K562 (cell line): ENCODE measurements around the gene NDUFAF2. TPM values are rescaled to one million over a fixed set of nuclear protein-coding genes. Genes with fewer than 3 reads are reported as not detected.
"Not testable (repeated sequence)": the region's sequence is repeated elsewhere in the genome, so short reads cannot be mapped to it uniquely, and the experiment has no call there.

Source experiments
- ATAC-seq: fragments of 200-7000 bp; cut with Tn5 transposase; 3 replicates; pipeline ENCODE4 v1.9.1; 2020; ENCODE audit warnings: moderate library complexity
- BruUV-seq: library from RNA; stranded (reverse); fragments of 400-500 nt; replicated peaks from 2 replicates; lab custom pipeline; 2021; lab: Mats Ljungman, UMichigan
- CTCF ChIA-PET: fragments of 300-600 bp; formaldehyde crosslinking; extraction: SDS; loops from one replicate; lab custom pipeline; 2021; ENCODE audit warnings: low intra/inter-chr PET ratio; lab: Yijun Ruan, JAX
- POLR2A ChIA-PET: fragments of 300-600, 350-650 bp; sonication (Branson Sonifier 250); formaldehyde crosslinking; extraction: SDS; loops from one replicate; lab custom pipeline; 2021; ENCODE audit warnings: antibody characterized with exemption, inconsistent platforms; lab: Yijun Ruan, JAX
- DNase-seq, 4 experiments: peaks; one replicate each; pipeline versions ENCODE4 v3.0.0 to v3.0.0-alpha.2; 2011 to 2018; ENCODE audit warnings: low spot score in 3 of 4, mixed read lengths in 3 of 4; ENCODE audit errors: extremely low read depth in 1 of 4
- FAIRE-seq: peaks from 2 replicates; lab custom pipeline; 2011; peaks lifted over from hg19 to GRCh38; lab: Jason Lieb, UNC
- H2AFZ ChIP-seq: 2 replicates; pipeline ENCODE4 v1.6.0; 2011; ENCODE audit warnings: low read depth, low read length, control low read depth, inconsistent platforms
- H3K27ac ChIP-seq: fragments of 200-600 bp; 3 replicates; pipeline ENCODE4 v1.8.0; 2011; ENCODE audit warnings: low read depth, mild to moderate bottlenecking, control low read depth, inconsistent platforms, low read length, moderate library complexity, mixed read lengths; ENCODE audit errors: extremely low read depth
- H3K27me3 ChIP-seq, 2 experiments: fragments of 300-600 bp in 1 of 2; 2 replicates in 1 of 2; 3 replicates in 1 of 2; pipeline versions ENCODE4 v1.6.0 to v1.8.0; 2011; ENCODE audit warnings: inconsistent platforms in 2 of 2, low read length in 2 of 2, mild to moderate bottlenecking in 1 of 2, mixed read lengths in 1 of 2, moderate library complexity in 1 of 2; ENCODE audit not compliant: control insufficient read depth in 2 of 2, insufficient read depth in 2 of 2
- H3K36me3 ChIP-seq: fragments of 300-600 bp; 3 replicates; pipeline ENCODE4 v1.8.0; 2011; ENCODE audit warnings: mild to moderate bottlenecking, low read length, inconsistent platforms; ENCODE audit not compliant: control insufficient read depth, insufficient read depth
- H3K4me1 ChIP-seq, 2 experiments: fragments of 200-600 bp in 1 of 2; replicated peaks in 1 of 2; 2 replicates in 1 of 2; 3 replicates in 1 of 2; pipeline versions ENCODE4 v1.5.1 to v1.8.0; 2011; ENCODE audit warnings: inconsistent platforms in 2 of 2, low read length in 2 of 2, mild to moderate bottlenecking in 1 of 2, mixed read lengths in 1 of 2, moderate library complexity in 1 of 2; ENCODE audit not compliant: control insufficient read depth in 2 of 2, insufficient read depth in 2 of 2
- H3K4me2 ChIP-seq: 2 replicates; pipeline ENCODE4 v1.6.1; 2011; ENCODE audit warnings: low read length, control low read depth, inconsistent platforms, mixed read lengths; ENCODE audit not compliant: insufficient read depth
- H3K4me3 ChIP-seq: fragments of 200-600 bp; sonication (generic), shearing (Covaris generic); 2 replicates; pipeline ENCODE4 v1.5.1; 2016; ENCODE audit warnings: control low read depth, inconsistent platforms
- H3K79me2 ChIP-seq: fragments of 200-600 bp; 3 replicates; pipeline ENCODE4 v1.8.0; 2011; ENCODE audit warnings: low read length, inconsistent platforms; ENCODE audit not compliant: control insufficient read depth, insufficient read depth
- H3K9ac ChIP-seq, 2 experiments: 2 replicates each; pipeline versions ENCODE4 v1.6.0 to v1.6.1; 2011; ENCODE audit warnings: low read depth in 2 of 2, low read length in 2 of 2, control low read depth in 1 of 2, inconsistent platforms in 1 of 2, mild to moderate bottlenecking in 1 of 2, mixed read lengths in 1 of 2; ENCODE audit not compliant: insufficient read depth in 1 of 2
- H3K9me1 ChIP-seq: one replicate; pipeline ENCODE4 v1.6.0; 2011; ENCODE audit warnings: inconsistent platforms, mild to moderate bottlenecking, low read length, moderate library complexity; ENCODE audit not compliant: control insufficient read depth, insufficient read depth
- H3K9me3 ChIP-seq: replicated peaks from 2 replicates; pipeline ENCODE4 v1.5.1; 2011; ENCODE audit warnings: low read depth, low read length, inconsistent platforms; ENCODE audit not compliant: control insufficient read depth, insufficient read depth
- H4K20me1 ChIP-seq: replicated peaks from 2 replicates; pipeline ENCODE4 v1.6.1; 2011; ENCODE audit warnings: low read length, inconsistent platforms, mixed read lengths; ENCODE audit not compliant: control insufficient read depth, insufficient read depth
- ERF ChIP-seq: fragments of 450-650 bp; formaldehyde crosslinking; IDR thresholded peaks from 2 replicates; pipeline ENCODE4 v1.4.0; 2020; ENCODE audit warnings: mild to moderate bottlenecking, mixed read lengths
- FOXM1 ChIP-seq, 2 experiments: fragments of 450-650 bp in 1 of 2; sonication (generic) in 1 of 2; formaldehyde crosslinking in 1 of 2; IDR thresholded peaks; 2 replicates each; pipeline versions ENCODE4 v1.6.1 to v1.9.0; 2017 to 2022; ENCODE audit warnings: low read depth in 2 of 2, mild to moderate bottlenecking in 2 of 2, missing genetic modification reagents in 1 of 2, moderate library complexity in 1 of 2
- GATAD2A ChIP-seq: fragments of 450-650 bp; IDR thresholded peaks from 2 replicates; pipeline ENCODE4 v1.6.1; 2017
- JUNB ChIP-seq: fragments of 450-650 bp; formaldehyde crosslinking; conservative IDR thresholded peaks from 2 replicates; pipeline ENCODE4 v1.4.0; 2020; ENCODE audit warnings: mild to moderate bottlenecking
- KAT8 ChIP-seq: fragments of 450-650 bp; IDR thresholded peaks from 2 replicates; pipeline ENCODE4 v1.6.1; 2016; ENCODE audit warnings: low read depth, mild to moderate bottlenecking
- MEF2A ChIP-seq: IDR thresholded peaks from 2 replicates; pipeline ENCODE4 v1.6.1; 2011; ENCODE audit warnings: low read depth, mild to moderate bottlenecking, low read length, moderate library complexity; ENCODE audit not compliant: control insufficient read depth
- ZNF146 ChIP-seq: IDR thresholded peaks from one replicate; pipeline ENCODE4 v1.6.1; 2018; ENCODE audit warnings: missing compliant biosample characterization; ENCODE audit not compliant: unreplicated experiment
- ZNF212 ChIP-seq: fragments of 450-650 bp; formaldehyde crosslinking; IDR thresholded peaks from 2 replicates; pipeline ENCODE4 v1.4.0; 2020; ENCODE audit warnings: mild to moderate bottlenecking
- ZNF3 ChIP-seq: fragments of 250-450 bp; sonication (Bioruptor Pico); IDR thresholded peaks from 2 replicates; pipeline ENCODE4 v1.5.0; 2021; ENCODE audit warnings: mild to moderate bottlenecking, moderate library complexity
- ZNF584 ChIP-seq: fragments of 200-800 bp; sonication (Bioruptor generic); IDR thresholded peaks from 2 replicates; pipeline ENCODE4 v1.6.1; 2016; ENCODE audit warnings: low read depth, mild to moderate bottlenecking, missing genetic modification characterization, missing compliant biosample characterization
- WGBS: fragments of 100-300 bp; shearing (Covaris generic); methylation state at CpG from one replicate; pipeline ENCODE4 v1.1.6; 2016; ENCODE audit warnings: low coverage, mixed read lengths; ENCODE audit not compliant: insufficient coverage; ENCODE audit errors: missing lambda C conversion rate; 5-methylcytosine and 5-hydroxymethylcytosine counted together
- in situ Hi-C: fragments of 300-500 bp; cut with MboI; formaldehyde crosslinking; loops from 4 replicates; pipeline ENCODE4 v1.15.0; 2018; ENCODE audit warnings: inconsistent platforms, mixed read lengths
- intact Hi-C: fragments of 100-400 bp; cut with micrococcal nuclease; formaldehyde crosslinking; loops from 2 replicates; pipeline ENCODE4 v1.14.2; 2022
- polyA plus RNA-seq, 8 experiments: library from polyadenylated mRNA; depleted of rRNA in 4 of 8; stranded (reverse) in 5 of 8; unstranded in 3 of 8; fragments of >200 nt; fragmentation: Nextera tagmentation in 2 of 8; fragmentation: Illumina TruSeq in 1 of 8; extraction: Ambion mirVana in 2 of 8; extraction: Trizol in 1 of 8; gene quantifications; 2 replicates each; pipeline versions ENCODE4 v1.2.1 to v1.2.3, GENCODE V29; 2011 to 2014; ENCODE audit warnings: inconsistent platforms in 1 of 8, missing spikeins in 1 of 8
- total RNA-seq, 7 experiments: library from RNA; depleted of rRNA in 6 of 7; stranded (reverse); fragments of >200 nt in 6 of 7; fragmentation: Illumina TruSeq in 2 of 7; extraction: Trizol in 2 of 7; gene quantifications; 2 replicates each; pipeline versions ENCODE4 v1.2.1 to v1.2.3, GENCODE V29; 2011 to 2021; ENCODE audit warnings: low replicate concordance in 1 of 7

Gene NDUFAF2
- total and polyA plus RNA-seq, 9 of the 15 experiments (the other 6 are each of a cell fraction or from before 2014, with no cell fraction given) = 56.0 to 155 (median 95.9) TPM

GRCh38 chr5:61089351-61089750, 144.3 kb downstream of the NDUFAF2 start:
- Histone ChIP-seq H3K27me3 (no peaks in the 10 kb centered on the region), H3K4me2 (no peak overlapping the region), H3K9me3 (no peaks in the 10 kb centered on the region; the same call in 1 of the 2 replicates), H3K36me3 (no peaks in the 10 kb centered on the region), H4K20me1 (no peaks in the 10 kb centered on the region), H2AFZ (no peak overlapping the region), H3K27ac (no peak overlapping the region), H3K9ac (no peak overlapping the region), H3K9me1 (no peaks in the 10 kb centered on the region), H3K4me3 (no peak overlapping the region), H3K4me1 (peaks cover 3 to 9% of the 10 kb centered on the region in 2 experiments; a peak in 4 of 5 replicates), H3K79me2 (no peaks in the 10 kb centered on the region)
- DNase-seq (no peak), ATAC-seq (no peak), FAIRE-seq (no peak)
- no TSS peak for BruUV-seq
- CTCF ChIA-PET = no interaction called here
- 81% methylated on average over 2 of the region's 2 CpGs for WGBS
- in situ Hi-C loops (no loop called here), intact Hi-C loops (no loop called here)
- TF ChIP-seq FOXM1 (IDR thresholded peaks at IDR 0.05; ENCODE audit: low read depth) (no peak), FOXM1 (CRISPR knock-in tag; IDR thresholded peaks at IDR 0.05; ENCODE audit: low read depth) (no peak), ZNF212 (CRISPR knock-in tag) (no peak), JUNB (CRISPR knock-in tag) (no peak), KAT8 (no peak), ZNF3 (CRISPR knock-in tag) (no peak), MEF2A (no peak), ZNF146 (CRISPR knock-in tag) (no peak), GATAD2A (no peak), ERF (CRISPR knock-in tag) (no peak), ZNF584 (CRISPR knock-in tag) (no peak)
- POLR2A ChIA-PET = no interaction called here

GRCh38 chr5:61093046-61093771, 148.2 kb downstream of the NDUFAF2 start:
- H3K27me3 ChIP-seq, FAIRE-seq, POLR2A ChIA-PET: not testable (repeated sequence)

More at GRCh38 chr5:61093046-61093771, 148.2 kb downstream of the NDUFAF2 start:
- H3K79me2 ChIP-seq, BruUV-seq, H3K4me1 ChIP-seq, H3K9me1 ChIP-seq, H3K9ac ChIP-seq, intact Hi-C loops, in situ Hi-C loops, H3K36me3 ChIP-seq, CTCF ChIA-PET, H3K4me3 ChIP-seq, H3K9me3 ChIP-seq, H3K27ac ChIP-seq, H4K20me1 ChIP-seq, H3K4me2 ChIP-seq, H2AFZ ChIP-seq, DNase-seq, ATAC-seq: not testable (repeated sequence)
- WGBS = 74% methylated on average over 5 of the region's 5 CpGs
